SIG-M5 treated with dmso at 0.1 percent for 504 hours (cell line): ENCODE measurements around the gene EP400.
A peak's percentile ranks its signal among the peaks of the same experiment; 100 is the strongest.

Source experiments
- DNase-seq: peaks from one replicate; lab custom pipeline; 2025; ENCODE audit not compliant: unreplicated experiment; lab: John Stamatoyannopoulos, UW

Gene EP400

GRCh38 chr12:131985510-131985875, 35.8 kb downstream of the EP400 start:
- peak; percentile 93 for DNase-seq

GRCh38 chr12:131986361-131986760, 36.6 kb downstream of the EP400 start:
- DNase-seq: no peak

- no peak for DNase-seq
These were observed 37.2 kb downstream of the EP400 start for GRCh38 chr12:131986910-131987309.

- DNase-seq: no peak
These were observed 37.8 kb downstream of the EP400 start for GRCh38 chr12:131987552-131987951.

- no peak for DNase-seq
These were observed 38.5 kb downstream of the EP400 start for GRCh38 chr12:131988054-131988796.

GRCh38 chr12:131989021-131989420, 39.3 kb downstream of the EP400 start:
- DNase-seq: no peak

GRCh38 chr12:131990066-131990979, 40.6 kb downstream of the EP400 start:
- DNase-seq: no peak

GRCh38 chr12:131990980-131991305, 41.2 kb downstream of the EP400 start:
- DNase-seq: no peak

GRCh38 chr12:131991816-131992430, 42.2 kb downstream of the EP400 start:
- DNase-seq: no peak

- DNase-seq: no peak
These were observed 44.8 kb downstream of the EP400 start for GRCh38 chr12:131994589-131994988.

GRCh38 chr12:132000286-132000872, 50.6 kb downstream of the EP400 start:
- DNase-seq: no peak

- DNase-seq: no peak
These were observed 54.1 kb downstream of the EP400 start for GRCh38 chr12:132003846-132004245.

GRCh38 chr12:132004946-132005345, 55.2 kb downstream of the EP400 start:
- no peak for DNase-seq

GRCh38 chr12:132006056-132006680, 56.4 kb downstream of the EP400 start:
- peak; percentile 50 for DNase-seq

- no peak for DNase-seq
These were observed 57.3 kb downstream of the EP400 start for GRCh38 chr12:132007041-132007440.

- no peak for DNase-seq
These were observed 59.7 kb downstream of the EP400 start for GRCh38 chr12:132009336-132009859.

- no peak for DNase-seq
These were observed 63.3 kb downstream of the EP400 start for GRCh38 chr12:132012919-132013568.

- DNase-seq: no peak
These were observed 64.6 kb downstream of the EP400 start for GRCh38 chr12:132014092-132014914.

GRCh38 chr12:132014915-132015280, 65.2 kb downstream of the EP400 start:
- DNase-seq: no peak
